M059J (cell line): Measurements from ENCODE around the gene VAX1. TPM values are rescaled to one million over a fixed set of nuclear protein-coding genes. Genes with fewer than 3 reads are reported as not detected.

ENCODE experiments used
- total RNA-seq: library from RNA; depleted of rRNA; stranded (reverse); fragments of >200 nt; shearing (Covaris generic); gene quantifications from 2 replicates; pipeline ENCODE4 v1.2.3, GENCODE V29; 2014; rRNA removed

The VAX1 gene
- total RNA-seq, 1 experiment from 2014 or later = not detected

Other genes starting within 250 kb of the VAX1 start
- gene SHTN1, start 133.1 kb downstream of the VAX1 start, total RNA-seq = 3.8 and 9.0 TPM in 2 replicates
- not detected in 2 replicates for gene KCNK18, start 59.2 kb upstream of the VAX1 start, total RNA-seq
- not detected in 2 replicates for gene SLC18A2, start 102.8 kb upstream of the VAX1 start, total RNA-seq
- 12.8 and 15.9 TPM in 2 replicates for gene PDZD8, start 237.2 kb upstream of the VAX1 start, total RNA-seq